SU-DHL-6 (cell line): ENCODE results near the gene TSSC4.

ENCODE experiments used
- H2AFZ ChIP-seq: fragments of 200-600 bp; sonication (generic); 2 replicates; pipeline ENCODE4 v1.6.1; 2014; ENCODE audit warnings: low read depth, mild to moderate bottlenecking, moderate library complexity, mixed read lengths, antibody characterized with exemption, low read length; ENCODE audit not compliant: severe bottlenecking
- H3F3A ChIP-seq: fragments of 200-600 bp; shearing (Covaris generic); 2 replicates; pipeline ENCODE4 v1.6.0; 2016; ENCODE audit warnings: antibody characterized with exemption, mild to moderate bottlenecking; ENCODE audit not compliant: insufficient read depth
- H3K27ac ChIP-seq: fragments of 200-600 bp; sonication (generic); 2 replicates; pipeline ENCODE4 v1.5.1; 2016; ENCODE audit warnings: low read depth, mild to moderate bottlenecking, low read length, moderate library complexity, mixed read lengths
- H3K27me3 ChIP-seq: fragments of 200-600 bp; sonication (generic), shearing (Covaris generic); 2 replicates; pipeline ENCODE4 v1.6.0; 2014; ENCODE audit warnings: mild to moderate bottlenecking, low read length
- H3K36me3 ChIP-seq: fragments of 200-600 bp; sonication (generic); 2 replicates; pipeline ENCODE4 v1.6.1; 2014; ENCODE audit warnings: mild to moderate bottlenecking, low read length, mixed read lengths
- H3K4me2 ChIP-seq: fragments of 300-600, 200-600 bp; shearing (Covaris generic), sonication (generic); 2 replicates; pipeline ENCODE4 v1.6.0; 2014; ENCODE audit warnings: low read length, low read depth, mild to moderate bottlenecking; ENCODE audit not compliant: poor library complexity, severe bottlenecking
- H3K4me3 ChIP-seq: fragments of 200-600 bp; sonication (generic); 2 replicates; pipeline ENCODE4 v1.5.1; 2014; ENCODE audit warnings: antibody characterized with exemption, low read length, mild to moderate bottlenecking, mixed read lengths; ENCODE audit not compliant: insufficient read depth, poor library complexity, severe bottlenecking
- H3K79me2 ChIP-seq: fragments of 200-600 bp; sonication (generic); 2 replicates; pipeline ENCODE4 v1.6.1; 2014; ENCODE audit warnings: mild to moderate bottlenecking, low read length, moderate library complexity; ENCODE audit not compliant: insufficient read depth
- H3K9ac ChIP-seq: fragments of 200-600 bp; sonication (generic); 2 replicates; pipeline ENCODE4 v1.7.0; 2014; ENCODE audit warnings: mild to moderate bottlenecking, low read length
- H3K9me2 ChIP-seq: fragments of 200-600 bp; sonication (generic); replicated peaks from 2 replicates; pipeline ENCODE4 v1.6.1; 2014; ENCODE audit warnings: low read length; ENCODE audit not compliant: insufficient read depth
- H3K9me3 ChIP-seq: fragments of 200-600 bp; sonication (generic); 2 replicates; pipeline ENCODE4 v1.6.1; 2014; ENCODE audit warnings: low read length, mixed read lengths; ENCODE audit not compliant: insufficient read depth
- H4K20me1 ChIP-seq: fragments of 200-600 bp; sonication (generic); 2 replicates; pipeline ENCODE4 v1.6.1; 2014; ENCODE audit warnings: low read depth, mild to moderate bottlenecking, antibody characterized with exemption, low read length, moderate library complexity, mixed read lengths
- EZH2phosphoT487 ChIP-seq: fragments of 200-600 bp; sonication (generic), shearing (Covaris generic); conservative IDR thresholded peaks from 2 replicates; pipeline ENCODE4 v1.6.1; 2018; ENCODE audit warnings: mild to moderate bottlenecking, antibody characterized with exemption, low read length, moderate library complexity, mixed read lengths
- TF ChIP-seq, protein P1 (sequence below): fragments of 200-600 bp; sonication (generic); IDR thresholded peaks from one replicate; pipeline ENCODE4 v1.5.1; 2017; ENCODE audit warnings: antibody characterized with exemption, mild to moderate bottlenecking, low read length, moderate library complexity; ENCODE audit not compliant: insufficient read depth, poor library complexity, severe bottlenecking

TSSC4 gene

DNA sequence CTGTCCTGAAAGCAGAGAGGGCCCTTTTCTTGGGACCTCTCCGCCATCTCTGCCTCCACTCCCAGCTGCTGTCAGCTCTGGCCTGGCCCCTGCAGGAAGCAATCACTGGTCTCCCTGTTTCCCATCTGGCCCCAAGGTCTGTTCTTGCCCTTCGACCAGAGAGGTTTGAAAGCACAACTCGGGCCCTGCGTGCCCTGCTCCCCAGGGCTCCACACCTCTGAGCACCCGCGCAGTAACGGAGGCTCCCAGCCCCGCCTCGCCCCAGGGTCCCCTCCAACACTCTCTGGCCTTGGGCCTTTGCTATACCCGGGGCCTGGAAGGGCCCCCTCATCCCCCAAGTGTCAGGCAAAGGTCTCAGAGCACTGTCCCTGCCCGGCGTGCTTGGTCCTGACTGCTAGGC lies 31.2 kb upstream of the TSSC4 start:
- TF ChIP-seq, protein P1, sequence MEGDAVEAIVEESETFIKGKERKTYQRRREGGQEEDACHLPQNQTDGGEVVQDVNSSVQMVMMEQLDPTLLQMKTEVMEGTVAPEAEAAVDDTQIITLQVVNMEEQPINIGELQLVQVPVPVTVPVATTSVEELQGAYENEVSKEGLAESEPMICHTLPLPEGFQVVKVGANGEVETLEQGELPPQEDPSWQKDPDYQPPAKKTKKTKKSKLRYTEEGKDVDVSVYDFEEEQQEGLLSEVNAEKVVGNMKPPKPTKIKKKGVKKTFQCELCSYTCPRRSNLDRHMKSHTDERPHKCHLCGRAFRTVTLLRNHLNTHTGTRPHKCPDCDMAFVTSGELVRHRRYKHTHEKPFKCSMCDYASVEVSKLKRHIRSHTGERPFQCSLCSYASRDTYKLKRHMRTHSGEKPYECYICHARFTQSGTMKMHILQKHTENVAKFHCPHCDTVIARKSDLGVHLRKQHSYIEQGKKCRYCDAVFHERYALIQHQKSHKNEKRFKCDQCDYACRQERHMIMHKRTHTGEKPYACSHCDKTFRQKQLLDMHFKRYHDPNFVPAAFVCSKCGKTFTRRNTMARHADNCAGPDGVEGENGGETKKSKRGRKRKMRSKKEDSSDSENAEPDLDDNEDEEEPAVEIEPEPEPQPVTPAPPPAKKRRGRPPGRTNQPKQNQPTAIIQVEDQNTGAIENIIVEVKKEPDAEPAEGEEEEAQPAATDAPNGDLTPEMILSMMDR: no peak
- Histone ChIP-seq H3F3A (no peaks in the 10 kb centered on the region), H3K4me3 (no peak overlapping the region), H3K36me3 (no peaks in the 10 kb centered on the region), H3K9me3 (no peaks in the 10 kb centered on the region), H3K4me2 (no peak overlapping the region), H3K9me2 (no peaks in the 10 kb centered on the region), H4K20me1 (no peaks in the 10 kb centered on the region), H3K79me2 (no peaks in the 10 kb centered on the region), H2AFZ (no peak overlapping the region), H3K9ac (no peak overlapping the region), H3K27ac (no peak overlapping the region), H3K27me3 (no peaks in the 10 kb centered on the region)

DNA sequence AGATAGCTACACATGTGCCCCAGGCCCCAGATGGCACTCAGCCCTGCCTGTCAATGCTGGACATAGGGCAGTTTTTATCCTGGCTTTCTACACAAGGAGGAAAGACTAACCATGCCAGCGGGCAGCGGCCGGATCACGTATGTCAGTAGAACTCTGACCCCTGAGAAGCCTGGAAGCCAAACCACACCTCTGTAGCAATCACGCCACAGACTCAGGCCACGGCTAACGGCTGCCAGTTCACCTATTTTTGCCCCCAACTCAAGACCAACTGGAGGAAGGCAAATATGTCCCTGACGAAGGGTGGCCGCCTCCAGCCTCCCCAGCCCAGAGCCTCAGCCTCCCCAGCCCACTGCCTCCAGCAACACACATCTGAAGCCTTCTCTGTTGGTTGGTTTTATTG lies 30.7 kb upstream of the TSSC4 start:
- Histone ChIP-seq H3K36me3 (no peaks in the 10 kb centered on the region), H3K27me3 (no peaks in the 10 kb centered on the region), H2AFZ (no peak overlapping the region), H3K9me2 (no peaks in the 10 kb centered on the region), H3K4me2 (no peak overlapping the region), H4K20me1 (no peaks in the 10 kb centered on the region), H3K79me2 (no peaks in the 10 kb centered on the region), H3K27ac (no peak overlapping the region), H3K4me3 (no peak overlapping the region), H3K9ac (no peak overlapping the region), H3F3A (no peaks in the 10 kb centered on the region), H3K9me3 (no peaks in the 10 kb centered on the region)
- TF ChIP-seq EZH2phosphoT487: no peak
- TF ChIP-seq, protein P1: no peak

DNA sequence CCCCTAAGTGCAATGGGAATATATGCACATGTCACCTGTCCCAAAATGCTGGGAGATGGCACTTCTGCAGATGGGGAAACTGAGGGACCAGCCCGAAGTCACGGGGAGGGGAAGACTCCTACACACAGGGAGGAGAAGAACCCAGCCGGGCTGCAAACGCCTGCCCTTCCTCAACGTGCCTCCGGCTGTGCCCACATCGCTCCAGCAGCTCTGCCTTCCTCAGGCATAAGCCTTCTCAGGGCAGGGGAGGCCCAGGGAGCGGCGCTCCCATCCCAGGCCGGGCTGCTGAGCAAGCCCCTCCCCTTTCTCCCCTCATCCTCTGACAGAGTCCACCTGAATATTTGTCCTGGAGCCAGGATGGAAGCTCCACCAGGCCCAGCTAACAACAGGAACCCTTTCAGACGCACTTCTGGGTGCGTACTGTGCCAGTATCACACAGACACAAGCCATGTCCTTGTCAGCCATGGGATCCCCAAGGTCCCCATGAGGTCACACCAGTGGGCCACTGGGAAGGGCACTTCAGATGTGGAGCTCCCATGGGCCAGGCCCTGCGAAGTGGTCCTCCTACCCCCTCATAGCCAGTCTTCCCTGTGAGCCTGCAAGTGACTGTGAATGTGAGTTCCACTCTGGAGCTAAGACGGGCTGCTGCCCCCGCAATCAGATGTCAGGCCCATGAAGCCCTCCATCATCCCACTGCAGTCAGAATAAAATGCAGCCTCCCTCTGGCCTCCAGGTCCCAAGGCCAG lies 25.9 kb upstream of the TSSC4 start:
- Histone ChIP-seq H3K36me3 (no peaks in the 10 kb centered on the region), H4K20me1 (peaks cover 12% of the 10 kb centered on the region), H3K27ac (no peak overlapping the region), H3K9me2 (no peaks in the 10 kb centered on the region), H3K4me3 (no peak overlapping the region), H3F3A (no peaks in the 10 kb centered on the region), H3K27me3 (no peaks in the 10 kb centered on the region), H3K9me3 (no peaks in the 10 kb centered on the region), H2AFZ (no peak overlapping the region), H3K9ac (no peak overlapping the region), H3K79me2 (peaks cover 21% of the 10 kb centered on the region), H3K4me2 (no peak overlapping the region)
- no peak for TF ChIP-seq EZH2phosphoT487
- TF ChIP-seq, protein P1: no peak
